GM23338 (cell line): ENCODE data around the gene ARAP1. TPM values are rescaled to one million over a fixed set of nuclear protein-coding genes. Genes with fewer than 3 reads are reported as not detected.
A peak's percentile ranks its signal among the peaks of the same experiment; 100 is the strongest.

Source experiments
- ATAC-seq: fragments of 200-7000 bp; cut with Tn5 transposase; 3 replicates; pipeline ENCODE4 v1.9.1; 2020
- DNase-seq: peaks from one replicate; pipeline ENCODE4 v3.0.0-alpha.2; 2015; ENCODE audit warnings: low spot score
- H2AFZ ChIP-seq: fragments of 200-600 bp; sonication (generic); 2 replicates; pipeline ENCODE4 v1.8.0; 2016; ENCODE audit warnings: antibody characterized with exemption, mild to moderate bottlenecking, moderate library complexity
- H3F3A ChIP-seq: fragments of 200-600 bp; sonication (generic); replicated peaks from 2 replicates; pipeline ENCODE4 v1.8.0; 2017; ENCODE audit warnings: antibody characterized with exemption, mixed run types, low read depth
- H3K27ac ChIP-seq: fragments of 200-600 bp; sonication (generic); 2 replicates; pipeline ENCODE4 v1.6.1; 2016; ENCODE audit warnings: low read depth
- H3K27me3 ChIP-seq: fragments of 200-600 bp; sonication (generic); 2 replicates; pipeline ENCODE4 v1.8.0; 2016; ENCODE audit warnings: mild to moderate bottlenecking, mixed run types, moderate library complexity; ENCODE audit not compliant: insufficient read depth
- H3K36me3 ChIP-seq: fragments of 200-600 bp; sonication (generic); 2 replicates; pipeline ENCODE4 v1.8.0; 2016; ENCODE audit warnings: mild to moderate bottlenecking; ENCODE audit not compliant: insufficient read depth
- H3K4me1 ChIP-seq: fragments of 200-600 bp; sonication (generic); 2 replicates; pipeline ENCODE4 v1.8.0; 2016; ENCODE audit warnings: mild to moderate bottlenecking, moderate library complexity; ENCODE audit not compliant: insufficient read depth
- H3K4me2 ChIP-seq: fragments of 200-600 bp; sonication (generic); 2 replicates; pipeline ENCODE4 v1.7.1; 2017; ENCODE audit warnings: mixed run types
- H3K4me3 ChIP-seq: fragments of 200-600 bp; sonication (generic); 2 replicates; pipeline ENCODE4 v1.6.1; 2016; ENCODE audit warnings: mixed run types
- H3K79me2 ChIP-seq: fragments of 200-600 bp; sonication (generic); replicated peaks from 2 replicates; pipeline ENCODE4 v1.8.0; 2017; ENCODE audit warnings: mild to moderate bottlenecking; ENCODE audit not compliant: insufficient read depth
- H3K9me2 ChIP-seq: fragments of 200-600 bp; sonication (generic); 2 replicates; pipeline ENCODE4 v1.8.0; 2017; ENCODE audit not compliant: insufficient read depth
- H4K20me1 ChIP-seq: fragments of 200-600 bp; sonication (generic); replicated peaks from 2 replicates; pipeline ENCODE4 v1.8.0; 2017; ENCODE audit warnings: mild to moderate bottlenecking; ENCODE audit not compliant: insufficient read depth
- H3K27ac Mint-ChIP-seq: 2 replicates; pipeline ENCODE4 v1.8.0; 2020; ENCODE audit warnings: inconsistent platforms, mild to moderate bottlenecking, moderate library complexity, mixed read lengths
- H3K27me3 Mint-ChIP-seq: 3 replicates; pipeline ENCODE4 v1.8.0; 2022; ENCODE audit warnings: low read depth, mild to moderate bottlenecking, moderate library complexity, mixed read lengths, inconsistent platforms; ENCODE audit not compliant: insufficient read depth, poor library complexity
- H3K36me3 Mint-ChIP-seq: 3 replicates; pipeline ENCODE4 v1.8.0; 2021; ENCODE audit warnings: low read depth, mild to moderate bottlenecking, inconsistent platforms, moderate library complexity, mixed read lengths
- H3K4me1 Mint-ChIP-seq: 3 replicates; pipeline ENCODE4 v1.8.0; 2020; ENCODE audit warnings: mild to moderate bottlenecking, inconsistent platforms, mixed read lengths
- H3K4me3 Mint-ChIP-seq: 3 replicates; pipeline ENCODE4 v1.8.0; 2021; ENCODE audit warnings: moderate library complexity, mild to moderate bottlenecking, inconsistent platforms, mixed read lengths
- H3K9me3 Mint-ChIP-seq: 3 replicates; pipeline ENCODE4 v1.8.0; 2020; ENCODE audit warnings: moderate library complexity, mild to moderate bottlenecking, inconsistent platforms, mixed read lengths
- CREB1 ChIP-seq: fragments of 250-450 bp; sonication (Bioruptor Pico); IDR thresholded peaks from 2 replicates; pipeline ENCODE4 v1.5.0; 2020; ENCODE audit warnings: low read depth, mild to moderate bottlenecking, moderate library complexity
- EZH2 ChIP-seq: fragments of 200-600 bp; sonication (generic); IDR thresholded peaks from one replicate; pipeline ENCODE4 v1.8.0; 2017; ENCODE audit warnings: antibody characterized with exemption, mild to moderate bottlenecking, low read depth; ENCODE audit not compliant: unreplicated experiment
- POLR2AphosphoS5 ChIP-seq: IDR thresholded peaks from 2 replicates; pipeline ENCODE4 v1.6.1; 2016; ENCODE audit warnings: antibody characterized with exemption, low read depth
- STAT1 ChIP-seq: IDR thresholded peaks from one replicate; pipeline ENCODE4 v1.6.1; 2016; ENCODE audit warnings: antibody characterized with exemption; ENCODE audit not compliant: unreplicated experiment
- ZNF331 ChIP-seq: fragments of 250-450 bp; sonication (Bioruptor Pico); IDR thresholded peaks from 2 replicates; pipeline ENCODE4 v1.5.0; 2020; ENCODE audit warnings: low read depth, mild to moderate bottlenecking, moderate library complexity
- polyA plus RNA-seq: library from polyadenylated mRNA; unstranded; fragments of >200 nt; fragmentation: Nextera tagmentation; extraction: Ambion mirVana; gene quantifications from 2 replicates; pipeline ENCODE4 v1.2.1, GENCODE V29; 2016
- total RNA-seq: library from RNA; depleted of rRNA; stranded (reverse); fragments of >200 nt; shearing (Covaris generic); gene quantifications from 2 replicates; pipeline ENCODE4 v1.2.3, GENCODE V29; 2014
- TF ChIP-seq, protein P1 (sequence below), 2 experiments: fragments of 200-600 bp in 1 of 2; sonication (generic) in 1 of 2; conservative IDR thresholded peaks; 2 replicates each; pipeline versions ENCODE4 v1.5.1 to v1.6.1; 2016 to 2017; ENCODE audit warnings: antibody characterized with exemption in 2 of 2, low read depth in 2 of 2, mild to moderate bottlenecking in 2 of 2, moderate library complexity in 1 of 2
- TF ChIP-seq, protein P2 (sequence below): IDR thresholded peaks from one replicate; pipeline ENCODE4 v1.6.1; 2018; ENCODE audit warnings: antibody characterized with exemption; ENCODE audit not compliant: unreplicated experiment

ARAP1 gene
- total and polyA plus RNA-seq, 2 experiments from 2014 or later = 24.5 to 116 TPM

DNA sequence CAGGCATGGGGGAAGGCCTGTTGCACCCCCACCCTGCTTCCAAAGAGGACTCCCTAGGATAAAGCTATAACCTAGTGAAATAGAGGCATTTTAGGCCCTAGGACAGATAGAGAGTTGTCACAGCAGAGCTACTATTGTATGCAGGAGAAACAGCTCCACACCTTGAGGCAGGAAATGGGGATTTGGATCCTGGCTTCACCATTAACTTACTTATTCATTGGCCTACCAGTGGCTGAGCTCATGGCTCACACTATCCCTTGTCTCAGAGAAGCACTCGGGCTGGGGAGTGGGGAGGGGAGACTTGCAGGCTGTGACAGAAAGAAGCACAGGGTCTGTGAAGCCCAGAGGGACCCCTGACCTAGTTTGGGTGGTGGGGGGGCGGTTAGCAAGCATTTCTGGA is 77.0 kb downstream of the ARAP1 start (continued):
- TF ChIP-seq STAT1 = no peak
- no peak for TF ChIP-seq POLR2AphosphoS5
- TF ChIP-seq, protein P1, sequence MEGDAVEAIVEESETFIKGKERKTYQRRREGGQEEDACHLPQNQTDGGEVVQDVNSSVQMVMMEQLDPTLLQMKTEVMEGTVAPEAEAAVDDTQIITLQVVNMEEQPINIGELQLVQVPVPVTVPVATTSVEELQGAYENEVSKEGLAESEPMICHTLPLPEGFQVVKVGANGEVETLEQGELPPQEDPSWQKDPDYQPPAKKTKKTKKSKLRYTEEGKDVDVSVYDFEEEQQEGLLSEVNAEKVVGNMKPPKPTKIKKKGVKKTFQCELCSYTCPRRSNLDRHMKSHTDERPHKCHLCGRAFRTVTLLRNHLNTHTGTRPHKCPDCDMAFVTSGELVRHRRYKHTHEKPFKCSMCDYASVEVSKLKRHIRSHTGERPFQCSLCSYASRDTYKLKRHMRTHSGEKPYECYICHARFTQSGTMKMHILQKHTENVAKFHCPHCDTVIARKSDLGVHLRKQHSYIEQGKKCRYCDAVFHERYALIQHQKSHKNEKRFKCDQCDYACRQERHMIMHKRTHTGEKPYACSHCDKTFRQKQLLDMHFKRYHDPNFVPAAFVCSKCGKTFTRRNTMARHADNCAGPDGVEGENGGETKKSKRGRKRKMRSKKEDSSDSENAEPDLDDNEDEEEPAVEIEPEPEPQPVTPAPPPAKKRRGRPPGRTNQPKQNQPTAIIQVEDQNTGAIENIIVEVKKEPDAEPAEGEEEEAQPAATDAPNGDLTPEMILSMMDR (conservative IDR thresholded peaks at IDR 0.05; ENCODE audit: low read depth in 2 of 2) = no peak
- no peak for TF ChIP-seq EZH2
- TF ChIP-seq, protein P2, sequence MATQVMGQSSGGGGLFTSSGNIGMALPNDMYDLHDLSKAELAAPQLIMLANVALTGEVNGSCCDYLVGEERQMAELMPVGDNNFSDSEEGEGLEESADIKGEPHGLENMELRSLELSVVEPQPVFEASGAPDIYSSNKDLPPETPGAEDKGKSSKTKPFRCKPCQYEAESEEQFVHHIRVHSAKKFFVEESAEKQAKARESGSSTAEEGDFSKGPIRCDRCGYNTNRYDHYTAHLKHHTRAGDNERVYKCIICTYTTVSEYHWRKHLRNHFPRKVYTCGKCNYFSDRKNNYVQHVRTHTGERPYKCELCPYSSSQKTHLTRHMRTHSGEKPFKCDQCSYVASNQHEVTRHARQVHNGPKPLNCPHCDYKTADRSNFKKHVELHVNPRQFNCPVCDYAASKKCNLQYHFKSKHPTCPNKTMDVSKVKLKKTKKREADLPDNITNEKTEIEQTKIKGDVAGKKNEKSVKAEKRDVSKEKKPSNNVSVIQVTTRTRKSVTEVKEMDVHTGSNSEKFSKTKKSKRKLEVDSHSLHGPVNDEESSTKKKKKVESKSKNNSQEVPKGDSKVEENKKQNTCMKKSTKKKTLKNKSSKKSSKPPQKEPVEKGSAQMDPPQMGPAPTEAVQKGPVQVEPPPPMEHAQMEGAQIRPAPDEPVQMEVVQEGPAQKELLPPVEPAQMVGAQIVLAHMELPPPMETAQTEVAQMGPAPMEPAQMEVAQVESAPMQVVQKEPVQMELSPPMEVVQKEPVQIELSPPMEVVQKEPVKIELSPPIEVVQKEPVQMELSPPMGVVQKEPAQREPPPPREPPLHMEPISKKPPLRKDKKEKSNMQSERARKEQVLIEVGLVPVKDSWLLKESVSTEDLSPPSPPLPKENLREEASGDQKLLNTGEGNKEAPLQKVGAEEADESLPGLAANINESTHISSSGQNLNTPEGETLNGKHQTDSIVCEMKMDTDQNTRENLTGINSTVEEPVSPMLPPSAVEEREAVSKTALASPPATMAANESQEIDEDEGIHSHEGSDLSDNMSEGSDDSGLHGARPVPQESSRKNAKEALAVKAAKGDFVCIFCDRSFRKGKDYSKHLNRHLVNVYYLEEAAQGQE = no peak
- no peak for TF ChIP-seq CREB1 (CRISPR knock-in tag)
- TF ChIP-seq ZNF331 (CRISPR knock-in tag) = no peak

DNA sequence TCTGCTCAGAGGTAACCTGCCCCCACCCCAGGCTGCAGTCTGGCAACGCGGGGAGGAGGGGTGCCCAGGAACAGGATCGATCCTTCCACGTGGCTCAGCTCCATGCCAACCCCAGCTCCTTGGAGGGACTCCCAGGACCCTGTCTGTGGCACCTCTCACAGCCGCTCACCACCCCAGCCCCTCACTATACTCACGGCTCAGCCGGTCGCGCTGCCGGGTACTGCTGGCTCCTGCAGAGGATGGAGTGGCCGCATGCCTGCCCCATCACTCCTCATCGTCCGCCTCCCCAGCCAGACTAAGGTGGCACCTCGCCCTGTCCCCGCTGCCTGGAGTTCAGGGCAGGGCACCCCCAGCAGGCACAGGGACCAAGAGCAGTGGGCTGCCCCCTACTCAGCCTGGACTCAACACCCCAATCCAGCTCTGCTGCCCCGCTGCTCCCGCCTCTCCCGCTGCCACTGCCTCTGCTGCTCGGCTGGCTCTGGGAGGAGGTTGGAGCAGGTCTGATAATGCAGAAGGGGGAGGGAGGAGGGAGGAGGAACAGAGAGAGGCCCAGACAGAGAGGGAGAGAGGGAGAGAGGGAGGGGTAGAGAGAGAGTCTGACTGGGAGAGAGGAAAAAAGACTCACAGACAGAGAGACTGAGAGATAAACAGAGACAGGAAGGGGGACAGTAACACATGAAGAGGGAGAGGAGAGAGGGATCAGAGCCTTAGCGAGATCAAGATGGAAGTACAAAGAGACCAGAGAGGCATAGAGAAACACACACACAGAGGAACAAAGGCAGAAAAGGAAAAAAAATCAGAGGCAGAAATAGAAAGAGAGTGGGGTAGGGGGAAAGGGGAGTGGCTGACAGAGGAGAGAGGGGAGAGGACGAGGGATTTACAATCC is 78.0 kb downstream of the ARAP1 start, which contains the start of gene PDE2A:
TSS of gene PDE2A (minus strand) at position 480 of the 886 bp plus-strand sequence. CDS start at position 265, 215 bp downstream.
- H3K9me2 ChIP-seq = no peaks in the 10 kb centered on the region
- Mint-ChIP-seq H3K4me1 (peaks cover 54% of the 10 kb centered on the region), H3K9me3 (no peaks in the 10 kb centered on the region), H3K27ac (no peak within 1 kb of the TSS), H3K36me3 (no peaks in the 10 kb centered on the region), H3K27me3 (peaks cover 44% of the 10 kb centered on the region), H3K4me3 (peak within 1 kb of the TSS; percentile 68)
- H3K36me3 ChIP-seq = no peaks in the 10 kb centered on the region
- peak within 1 kb of the TSS; percentile 66 for H3K4me3 ChIP-seq
- H3K4me1 ChIP-seq = peaks cover 44% of the 10 kb centered on the region
- H3K4me2 ChIP-seq = peak within 1 kb of the TSS; percentile 90
- ATAC-seq = peak; percentile 55
- no peaks in the 10 kb centered on the region for H3F3A ChIP-seq
- peak within 1 kb of the TSS; percentile 91 for H2AFZ ChIP-seq
- peak; percentile 53; the same call in 1 of the 2 replicates for TF ChIP-seq POLR2AphosphoS5
- TF ChIP-seq, protein P1 (conservative IDR thresholded peaks at IDR 0.05; ENCODE audit: low read depth in 2 of 2) = no peak
- peak; percentile 73 for DNase-seq
- H3K27me3 ChIP-seq = peaks cover 64% of the 10 kb centered on the region
- no peaks in the 10 kb centered on the region for H3K79me2 ChIP-seq
- no peaks in the 10 kb centered on the region; the same call in 1 of the 2 replicates for H4K20me1 ChIP-seq
- H3K27ac ChIP-seq = no peak within 1 kb of the TSS
